ENCODE results near the gene EXOC3L1. TPM values are rescaled to one million over a fixed set of nuclear protein-coding genes. Genes with fewer than 3 reads are reported as not detected.

EXOC3L1 gene
- total RNA-seq (2014; rRNA removed; shearing (Covaris generic)) = 1.1 and 1.6 TPM in 2 replicates
- 0.10 and 0.18 TPM in 2 replicates for polyA plus RNA-seq (2015; cell fraction: cytosol; rRNA removed)
- 0.76 TPM in 2 replicates for polyA plus RNA-seq (2015; cell fraction: nucleus; rRNA removed)

- DNase-seq (ENCODE audit: low read depth) = no peak
These were observed at the start of gene EXOC3L1 for GRCh38 chr16:67190041-67190440. Gene EXOC3L1, minus strand, starts transcription at chr16:67190136. Its CDS starts 460 bp downstream, at chr16:67189676.

GRCh38 chr16:67238806-67239470 is 49.0 kb upstream of the EXOC3L1 start:
- DNase-seq (ENCODE audit: low read depth) = no peak

GRCh38 chr16:67238278-67238575 is 48.3 kb upstream of the EXOC3L1 start:
- no peak for DNase-seq (ENCODE audit: low read depth)

- no peak for DNase-seq (ENCODE audit: low read depth)
These were observed 47.7 kb upstream of the EXOC3L1 start for GRCh38 chr16:67237396-67238277.

GRCh38 chr16:67236563-67237395 is 46.8 kb upstream of the EXOC3L1 start:
- peak; percentile 36 for DNase-seq (ENCODE audit: low read depth)

GRCh38 chr16:67235816-67236562 is 46.1 kb upstream of the EXOC3L1 start:
- DNase-seq (ENCODE audit: low read depth) = no peak

GRCh38 chr16:67234180-67234597 is 44.3 kb upstream of the EXOC3L1 start:
- DNase-seq (ENCODE audit: low read depth) = no peak

GRCh38 chr16:67233596-67233995 is 43.7 kb upstream of the EXOC3L1 start:
- no peak for DNase-seq (ENCODE audit: low read depth)

GRCh38 chr16:67230809-67231660 is 41.1 kb upstream of the EXOC3L1 start:
- no peak for DNase-seq (ENCODE audit: low read depth)

GRCh38 chr16:67229906-67230808 is 40.2 kb upstream of the EXOC3L1 start:
- DNase-seq (ENCODE audit: low read depth) = no peak

GRCh38 chr16:67228905-67229304 is 39.0 kb upstream of the EXOC3L1 start:
- DNase-seq (ENCODE audit: low read depth) = no peak

- no peak for DNase-seq (ENCODE audit: low read depth)
These were observed 38.3 kb upstream of the EXOC3L1 start for GRCh38 chr16:67228034-67228785.

GRCh38 chr16:67227567-67227921 is 37.6 kb upstream of the EXOC3L1 start:
- no peak for DNase-seq (ENCODE audit: low read depth)

GRCh38 chr16:67226804-67227566 is 37.0 kb upstream of the EXOC3L1 start, which contains the start of gene TMEM208:
Gene TMEM208, plus strand, starts transcription at chr16:67227130. Its CDS starts 89 bp downstream, at chr16:67227219.
- peak; percentile 98 for DNase-seq (ENCODE audit: low read depth)

GRCh38 chr16:67226295-67226803 is 36.4 kb upstream of the EXOC3L1 start:
- no peak for DNase-seq (ENCODE audit: low read depth)

- DNase-seq (ENCODE audit: low read depth) = no peak
These were observed 34.1 kb upstream of the EXOC3L1 start for GRCh38 chr16:67223992-67224391.

Measured in HT1080 (cell line).